Measurements from ENCODE around the gene PTPN5.

PTPN5 gene

DNA sequence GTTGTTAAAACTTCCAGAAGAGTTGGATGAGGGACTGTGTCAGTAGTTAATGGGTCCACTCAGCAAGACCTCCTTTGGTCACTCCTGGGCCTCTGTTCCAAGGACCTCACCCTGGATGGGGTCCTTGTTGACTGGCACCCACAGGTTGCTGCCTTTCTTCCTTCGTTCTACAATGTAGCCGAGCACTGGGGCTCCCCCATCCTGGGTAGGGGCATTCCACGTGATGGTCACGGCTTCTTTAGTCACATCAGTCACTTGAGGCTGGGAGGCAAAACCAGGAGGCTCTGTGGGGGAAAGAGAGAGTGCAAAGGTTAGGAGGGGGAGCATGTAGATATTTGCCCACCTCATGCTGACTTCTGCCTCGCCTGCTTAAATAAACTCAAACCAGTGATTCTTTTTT, 81.1 kb downstream of the PTPN5 start:
- no peak for ATAC-seq
- TF ChIP-seq RARB (CRISPR knock-in tag; IDR thresholded peaks at IDR 0.05) = no peak
- no peak for TF ChIP-seq TOX (CRISPR knock-in tag; IDR thresholded peaks at IDR 0.05; ENCODE audit: borderline replicate concordance)
- TF ChIP-seq ZNF70 (CRISPR knock-in tag; IDR thresholded peaks at IDR 0.05) = no peak
- no peak for TF ChIP-seq PPARA (CRISPR knock-in tag; IDR thresholded peaks at IDR 0.05; ENCODE audit: borderline replicate concordance)
- TF ChIP-seq CSDC2 (CRISPR knock-in tag; IDR thresholded peaks at IDR 0.05) = no peak
- TF ChIP-seq GLIS3 (CRISPR knock-in tag; IDR thresholded peaks at IDR 0.05) = no peak
- TF ChIP-seq BACH2 (CRISPR knock-in tag; IDR thresholded peaks at IDR 0.05; ENCODE audit: borderline replicate concordance) = no peak
- TF ChIP-seq ISL1 (CRISPR knock-in tag; IDR thresholded peaks at IDR 0.05) = no peak
- no peak for TF ChIP-seq ARNTL (CRISPR knock-in tag; IDR thresholded peaks at IDR 0.05; ENCODE audit: borderline replicate concordance, low read depth)
- no peak for TF ChIP-seq TCF4 (CRISPR knock-in tag; IDR thresholded peaks at IDR 0.05; ENCODE audit: borderline replicate concordance)
- TF ChIP-seq, protein P1, sequence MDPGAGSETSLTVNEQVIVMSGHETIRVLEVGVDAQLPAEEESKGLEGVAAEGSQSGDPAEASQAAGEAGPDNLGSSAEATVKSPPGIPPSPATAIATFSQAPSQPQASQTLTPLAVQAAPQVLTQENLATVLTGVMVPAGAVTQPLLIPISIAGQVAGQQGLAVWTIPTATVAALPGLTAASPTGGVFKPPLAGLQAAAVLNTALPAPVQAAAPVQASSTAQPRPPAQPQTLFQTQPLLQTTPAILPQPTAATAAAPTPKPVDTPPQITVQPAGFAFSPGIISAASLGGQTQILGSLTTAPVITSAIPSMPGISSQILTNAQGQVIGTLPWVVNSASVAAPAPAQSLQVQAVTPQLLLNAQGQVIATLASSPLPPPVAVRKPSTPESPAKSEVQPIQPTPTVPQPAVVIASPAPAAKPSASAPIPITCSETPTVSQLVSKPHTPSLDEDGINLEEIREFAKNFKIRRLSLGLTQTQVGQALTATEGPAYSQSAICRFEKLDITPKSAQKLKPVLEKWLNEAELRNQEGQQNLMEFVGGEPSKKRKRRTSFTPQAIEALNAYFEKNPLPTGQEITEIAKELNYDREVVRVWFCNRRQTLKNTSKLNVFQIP (CRISPR knock-in tag; IDR thresholded peaks at IDR 0.05; ENCODE audit: borderline replicate concordance, low read depth) = no peak
- TF ChIP-seq, protein P2, sequence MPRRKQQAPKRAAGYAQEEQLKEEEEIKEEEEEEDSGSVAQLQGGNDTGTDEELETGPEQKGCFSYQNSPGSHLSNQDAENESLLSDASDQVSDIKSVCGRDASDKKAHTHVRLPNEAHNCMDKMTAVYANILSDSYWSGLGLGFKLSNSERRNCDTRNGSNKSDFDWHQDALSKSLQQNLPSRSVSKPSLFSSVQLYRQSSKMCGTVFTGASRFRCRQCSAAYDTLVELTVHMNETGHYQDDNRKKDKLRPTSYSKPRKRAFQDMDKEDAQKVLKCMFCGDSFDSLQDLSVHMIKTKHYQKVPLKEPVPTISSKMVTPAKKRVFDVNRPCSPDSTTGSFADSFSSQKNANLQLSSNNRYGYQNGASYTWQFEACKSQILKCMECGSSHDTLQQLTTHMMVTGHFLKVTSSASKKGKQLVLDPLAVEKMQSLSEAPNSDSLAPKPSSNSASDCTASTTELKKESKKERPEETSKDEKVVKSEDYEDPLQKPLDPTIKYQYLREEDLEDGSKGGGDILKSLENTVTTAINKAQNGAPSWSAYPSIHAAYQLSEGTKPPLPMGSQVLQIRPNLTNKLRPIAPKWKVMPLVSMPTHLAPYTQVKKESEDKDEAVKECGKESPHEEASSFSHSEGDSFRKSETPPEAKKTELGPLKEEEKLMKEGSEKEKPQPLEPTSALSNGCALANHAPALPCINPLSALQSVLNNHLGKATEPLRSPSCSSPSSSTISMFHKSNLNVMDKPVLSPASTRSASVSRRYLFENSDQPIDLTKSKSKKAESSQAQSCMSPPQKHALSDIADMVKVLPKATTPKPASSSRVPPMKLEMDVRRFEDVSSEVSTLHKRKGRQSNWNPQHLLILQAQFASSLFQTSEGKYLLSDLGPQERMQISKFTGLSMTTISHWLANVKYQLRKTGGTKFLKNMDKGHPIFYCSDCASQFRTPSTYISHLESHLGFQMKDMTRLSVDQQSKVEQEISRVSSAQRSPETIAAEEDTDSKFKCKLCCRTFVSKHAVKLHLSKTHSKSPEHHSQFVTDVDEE (CRISPR knock-in tag; IDR thresholded peaks at IDR 0.05) = no peak
- no peak for TF ChIP-seq ZFP3 (CRISPR knock-in tag; IDR thresholded peaks at IDR 0.05)
- no peak for TF ChIP-seq ZNF8 (CRISPR knock-in tag; IDR thresholded peaks at IDR 0.05)
- TF ChIP-seq, protein P3, sequence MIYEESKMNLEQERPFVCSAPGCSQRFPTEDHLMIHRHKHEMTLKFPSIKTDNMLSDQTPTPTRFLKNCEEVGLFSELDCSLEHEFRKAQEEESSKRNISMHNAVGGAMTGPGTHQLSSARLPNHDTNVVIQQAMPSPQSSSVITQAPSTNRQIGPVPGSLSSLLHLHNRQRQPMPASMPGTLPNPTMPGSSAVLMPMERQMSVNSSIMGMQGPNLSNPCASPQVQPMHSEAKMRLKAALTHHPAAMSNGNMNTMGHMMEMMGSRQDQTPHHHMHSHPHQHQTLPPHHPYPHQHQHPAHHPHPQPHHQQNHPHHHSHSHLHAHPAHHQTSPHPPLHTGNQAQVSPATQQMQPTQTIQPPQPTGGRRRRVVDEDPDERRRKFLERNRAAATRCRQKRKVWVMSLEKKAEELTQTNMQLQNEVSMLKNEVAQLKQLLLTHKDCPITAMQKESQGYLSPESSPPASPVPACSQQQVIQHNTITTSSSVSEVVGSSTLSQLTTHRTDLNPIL (CRISPR knock-in tag; IDR thresholded peaks at IDR 0.05; ENCODE audit: low read depth) = no peak
- no peak for TF ChIP-seq ZC3H10 (CRISPR knock-in tag; IDR thresholded peaks at IDR 0.05)

DNA sequence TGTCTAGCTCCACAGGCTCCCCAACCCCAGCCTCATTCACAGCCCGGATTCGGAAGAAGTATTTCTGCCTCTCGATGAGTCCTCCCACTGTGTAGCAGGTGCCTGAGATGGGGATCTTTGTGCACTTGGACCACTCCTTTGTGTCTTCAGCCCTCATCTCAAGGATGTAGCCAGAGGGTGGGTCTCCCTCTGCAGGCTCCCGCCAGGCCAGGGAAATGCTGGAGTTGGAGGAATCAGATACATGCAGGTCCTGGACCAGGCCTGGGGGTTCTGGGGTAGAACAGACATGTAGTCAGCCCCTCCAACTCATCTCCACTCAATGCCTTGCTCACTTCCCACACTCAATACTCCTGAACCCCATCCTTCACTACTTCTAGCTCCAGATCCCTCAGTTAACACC, 82.2 kb downstream of the PTPN5 start:
- no peak for TF ChIP-seq ZNF565 (CRISPR knock-in tag; conservative IDR thresholded peaks at IDR 0.05; ENCODE audit: low read depth)
- TF ChIP-seq, protein P3 (CRISPR knock-in tag; IDR thresholded peaks at IDR 0.05; ENCODE audit: low read depth) = no peak
- TF ChIP-seq ZFP30 (CRISPR knock-in tag; IDR thresholded peaks at IDR 0.05) = no peak
- ATAC-seq = no peak

DNA sequence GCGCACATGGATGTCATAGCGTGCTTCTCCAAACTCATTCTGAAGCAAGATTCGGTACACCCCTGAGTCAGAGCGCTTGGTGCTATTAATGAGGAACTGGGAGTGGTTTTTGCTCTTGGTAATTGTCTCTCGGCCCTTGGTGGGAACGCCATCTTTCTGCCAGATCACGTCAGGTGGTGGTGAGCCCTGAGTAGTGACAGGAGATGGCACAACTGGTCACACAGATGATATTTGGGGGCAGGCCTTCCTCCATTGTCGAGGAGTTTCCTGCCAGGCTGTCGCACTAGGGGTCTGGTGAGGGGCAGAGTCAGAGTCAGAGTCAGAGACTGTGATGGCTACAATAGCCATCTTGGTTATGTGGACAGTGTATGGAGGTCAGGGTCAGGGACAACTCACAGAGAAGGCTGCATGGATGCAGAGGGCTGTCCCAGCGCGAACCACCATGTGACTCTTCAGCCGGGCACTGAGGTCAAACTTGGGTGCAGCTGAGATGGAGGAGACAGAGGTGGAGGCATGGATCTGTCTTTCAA, 83.7 kb downstream of the PTPN5 start:
- ATAC-seq = no peak
- TF ChIP-seq ZFP3 (CRISPR knock-in tag; IDR thresholded peaks at IDR 0.05) (no peak), TCF4 (CRISPR knock-in tag; IDR thresholded peaks at IDR 0.05; ENCODE audit: borderline replicate concordance) (no peak), ZFP30 (CRISPR knock-in tag; IDR thresholded peaks at IDR 0.05) (no peak), GLIS3 (CRISPR knock-in tag; IDR thresholded peaks at IDR 0.05) (no peak), CSDC2 (CRISPR knock-in tag; IDR thresholded peaks at IDR 0.05) (no peak), RARB (CRISPR knock-in tag; IDR thresholded peaks at IDR 0.05) (no peak), PPARA (CRISPR knock-in tag; IDR thresholded peaks at IDR 0.05; ENCODE audit: borderline replicate concordance) (no peak), OSR1 (CRISPR knock-in tag; IDR thresholded peaks at IDR 0.05) (no peak), ARNTL (CRISPR knock-in tag; IDR thresholded peaks at IDR 0.05; ENCODE audit: borderline replicate concordance, low read depth) (no peak), TOX (CRISPR knock-in tag; IDR thresholded peaks at IDR 0.05; ENCODE audit: borderline replicate concordance) (no peak)
- TF ChIP-seq, protein P4, sequence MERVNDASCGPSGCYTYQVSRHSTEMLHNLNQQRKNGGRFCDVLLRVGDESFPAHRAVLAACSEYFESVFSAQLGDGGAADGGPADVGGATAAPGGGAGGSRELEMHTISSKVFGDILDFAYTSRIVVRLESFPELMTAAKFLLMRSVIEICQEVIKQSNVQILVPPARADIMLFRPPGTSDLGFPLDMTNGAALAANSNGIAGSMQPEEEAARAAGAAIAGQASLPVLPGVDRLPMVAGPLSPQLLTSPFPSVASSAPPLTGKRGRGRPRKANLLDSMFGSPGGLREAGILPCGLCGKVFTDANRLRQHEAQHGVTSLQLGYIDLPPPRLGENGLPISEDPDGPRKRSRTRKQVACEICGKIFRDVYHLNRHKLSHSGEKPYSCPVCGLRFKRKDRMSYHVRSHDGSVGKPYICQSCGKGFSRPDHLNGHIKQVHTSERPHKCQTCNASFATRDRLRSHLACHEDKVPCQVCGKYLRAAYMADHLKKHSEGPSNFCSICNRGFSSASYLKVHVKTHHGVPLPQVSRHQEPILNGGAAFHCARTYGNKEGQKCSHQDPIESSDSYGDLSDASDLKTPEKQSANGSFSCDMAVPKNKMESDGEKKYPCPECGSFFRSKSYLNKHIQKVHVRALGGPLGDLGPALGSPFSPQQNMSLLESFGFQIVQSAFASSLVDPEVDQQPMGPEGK (CRISPR knock-in tag; IDR thresholded peaks at IDR 0.05; ENCODE audit: borderline replicate concordance) = no peak

Data from SK-N-SH treated with all-trans-retinoic acid at 6 μM for 48 hours (cell line).